CD4-positive, CD25-positive, alpha-beta regulatory T cell (primary cell): ENCODE data around the gene LIN7B. TPM values are rescaled to one million over a fixed set of nuclear protein-coding genes. Genes with fewer than 3 reads are reported as not detected.
A peak's percentile ranks its signal among the peaks of the same experiment; 100 is the strongest.

Source experiments
- ATAC-seq, 2 donors: fragments of 150-1000 bp; cut with Tn5 transposase; one replicate each; pipeline ENCODE4 v1.10.0; 2021; ENCODE audit warnings: low read depth in 2 of 2, moderate number of reproducible peaks in 2 of 2, moderate library complexity in 1 of 2
- DNase-seq, 3 donors: peaks; one replicate each; pipeline versions ENCODE4 v3.0.0 to v3.0.0-alpha.2; 2012 to 2022; ENCODE audit warnings: mixed read lengths in 1 of 3
- H3K27ac ChIP-seq: one replicate; pipeline ENCODE4 v1.7.0; 2013; ENCODE audit warnings: mild to moderate bottlenecking, low read length; ENCODE audit not compliant: insufficient read depth, poor library complexity, severe bottlenecking
- H3K27me3 ChIP-seq: one replicate; pipeline ENCODE4 v1.7.0; 2013; ENCODE audit warnings: low read length; ENCODE audit not compliant: control insufficient read depth, insufficient read depth
- H3K36me3 ChIP-seq: one replicate; pipeline ENCODE4 v1.7.0; 2013; ENCODE audit warnings: mild to moderate bottlenecking, low read length, moderate library complexity; ENCODE audit not compliant: control insufficient read depth, insufficient read depth
- H3K4me1 ChIP-seq: 2 replicates; pipeline ENCODE4 v1.7.0; 2013; ENCODE audit warnings: mild to moderate bottlenecking, low read length; ENCODE audit not compliant: insufficient read depth, control insufficient read depth, poor library complexity, severe bottlenecking
- H3K4me3 ChIP-seq: one replicate; pipeline ENCODE4 v1.7.0; 2013; ENCODE audit warnings: low read depth, mild to moderate bottlenecking, low read length, moderate library complexity
- H3K9me3 ChIP-seq, 2 experiments: 1 replicate in 1 of 2; 2 replicates in 1 of 2; pipeline ENCODE4 v1.7.0; 2013; ENCODE audit warnings: low read length in 2 of 2, mild to moderate bottlenecking in 1 of 2, moderate library complexity in 1 of 2; ENCODE audit not compliant: control insufficient read depth in 2 of 2
- H3K27ac Mint-ChIP-seq, 3 donors: one replicate each; pipeline ENCODE4 v1.8.0; 2020 to 2022; ENCODE audit warnings: mild to moderate bottlenecking in 3 of 3, mixed read lengths in 3 of 3, moderate library complexity in 2 of 3
- H3K27me3 Mint-ChIP-seq: one replicate; pipeline ENCODE4 v1.8.0; 2022; ENCODE audit warnings: mild to moderate bottlenecking, mixed read lengths
- H3K36me3 Mint-ChIP-seq: one replicate; pipeline ENCODE4 v1.8.0; 2020; ENCODE audit warnings: mixed read lengths
- H3K4me1 Mint-ChIP-seq, 4 donors: one replicate each; pipeline ENCODE4 v1.8.0; 2020 to 2022; ENCODE audit warnings: mixed read lengths in 4 of 4, mild to moderate bottlenecking in 1 of 4
- H3K4me3 Mint-ChIP-seq, 4 donors: one replicate each; pipeline ENCODE4 v1.8.0; 2020 to 2022; ENCODE audit warnings: mild to moderate bottlenecking in 4 of 4, mixed read lengths in 4 of 4, moderate library complexity in 3 of 4
- H3K9me3 Mint-ChIP-seq, 7 donors: one replicate each; pipeline ENCODE4 v1.8.0; 2020 to 2022; ENCODE audit warnings: mixed read lengths in 7 of 7, mild to moderate bottlenecking in 3 of 7, moderate library complexity in 2 of 7
- polyA plus RNA-seq, 4 donors: library from polyadenylated mRNA; unstranded; fragments of 300-500 nt; fragmentation: Illumina TruSeq; gene quantifications; one replicate each; pipeline ENCODE4 v1.2.3, GENCODE V29; 2021
- total RNA-seq: library from RNA; stranded (reverse); gene quantifications from one replicate; pipeline ENCODE4 v1.2.3, GENCODE V29; 2022

LIN7B gene
- 5.5 TPM for total RNA-seq
- polyA plus RNA-seq: 1 to 10 TPM; 2.6 to 4.4 (median 4.2) TPM

- Mint-ChIP-seq H3K9me3 (no peaks in the 10 kb centered on the region), H3K27me3 (peaks cover 8% of the 10 kb centered on the region), H3K4me3 (peak within 1 kb of the TSS; percentile 85 to 91 (median 88)), H3K27ac (peak within 1 kb of the TSS in 2 of 3 donors; percentile 62 to 92), H3K4me1 (peaks cover 5 to 41% (median 25%) of the 10 kb centered on the region in 4 donors), H3K36me3 (peaks cover 2% of the 10 kb centered on the region)
- no peaks in the 10 kb centered on the region for H3K36me3 ChIP-seq
- DNase-seq (peak; percentile 66 to 83 (median 73)), ATAC-seq (peak; percentile 61 to 63)
- peaks cover 33% of the 10 kb centered on the region for H3K4me1 ChIP-seq
- H3K27me3 ChIP-seq: no peaks in the 10 kb centered on the region
- peak within 1 kb of the TSS; percentile 23 for H3K27ac ChIP-seq
- H3K9me3 ChIP-seq: no peaks in the 10 kb centered on the region
- H3K4me3 ChIP-seq: peak within 1 kb of the TSS; percentile 60
Observed at GRCh38 chr19:49113762-49114629, at the start of gene LIN7B. Gene LIN7B, plus strand, starts transcription at chr19:49114370. Its CDS starts 35 bp downstream, at chr19:49114405.

- H3K27ac ChIP-seq: no peak within 1 kb of the TSS
- H3K36me3 ChIP-seq: no peaks in the 10 kb centered on the region
- peaks cover 6% of the 10 kb centered on the region for H3K4me1 ChIP-seq
- Mint-ChIP-seq H3K36me3 (no peaks in the 10 kb centered on the region), H3K27ac (no peak within 1 kb of the TSS), H3K4me3 (peak within 1 kb of the TSS in 1 of 4 donors; percentile 65), H3K9me3 (peaks cover 0 to 8% (median 0%) of the 10 kb centered on the region in 7 donors), H3K4me1 (peaks cover 0 to 8% (median 0%) of the 10 kb centered on the region in 4 donors), H3K27me3 (peaks cover 91% of the 10 kb centered on the region)
- H3K9me3 ChIP-seq: no peaks in the 10 kb centered on the region
- no peak within 1 kb of the TSS for H3K4me3 ChIP-seq
- ATAC-seq (no peak), DNase-seq (no peak)
- H3K27me3 ChIP-seq: peaks cover 10% of the 10 kb centered on the region
Observed at GRCh38 chr19:49064768-49065611, 49.2 kb upstream of the LIN7B start, which contains the start of gene NTF4. Gene NTF4, minus strand, starts transcription at chr19:49064818. Its CDS starts 2,821 bp downstream, at chr19:49061997.

- Histone ChIP-seq H3K9me3 (no peaks in the 10 kb centered on the region), H3K4me3 (no peak overlapping the region), H3K4me1 (peaks cover 6% of the 10 kb centered on the region), H3K36me3 (no peaks in the 10 kb centered on the region), H3K27me3 (peaks cover 10% of the 10 kb centered on the region), H3K27ac (no peak overlapping the region)
- H3K4me3 Mint-ChIP-seq: no peak overlapping the region
- H3K36me3 Mint-ChIP-seq: peaks cover 4% of the 10 kb centered on the region
- H3K9me3 Mint-ChIP-seq: peaks cover 0 to 5% (median 0%) of the 10 kb centered on the region in 7 donors
- ATAC-seq: no peak
- H3K27ac Mint-ChIP-seq: no peak overlapping the region
- H3K4me1 Mint-ChIP-seq: peaks cover 0 to 8% (median 2%) of the 10 kb centered on the region in 4 donors
- DNase-seq: no peak
- peaks cover 91% of the 10 kb centered on the region for H3K27me3 Mint-ChIP-seq
Observed at GRCh38 chr19:49065905-49066512, 48.2 kb upstream of the LIN7B start.

- Histone ChIP-seq H3K4me3 (no peak overlapping the region), H3K27me3 (peaks cover 10% of the 10 kb centered on the region), H3K27ac (no peak overlapping the region), H3K4me1 (peaks cover 6% of the 10 kb centered on the region), H3K36me3 (no peaks in the 10 kb centered on the region), H3K9me3 (no peaks in the 10 kb centered on the region)
- H3K4me3 Mint-ChIP-seq: no peak overlapping the region
- ATAC-seq (no peak), DNase-seq (no peak)
- H3K4me1 Mint-ChIP-seq: peaks cover 0 to 13% (median 2%) of the 10 kb centered on the region in 4 donors
- H3K36me3 Mint-ChIP-seq: peaks cover 4% of the 10 kb centered on the region
- H3K9me3 Mint-ChIP-seq: peaks cover 0 to 5% (median 0%) of the 10 kb centered on the region in 7 donors
- H3K27me3 Mint-ChIP-seq: peaks cover 85% of the 10 kb centered on the region
- H3K27ac Mint-ChIP-seq: no peak overlapping the region
Observed at GRCh38 chr19:49067554-49067953, 46.6 kb upstream of the LIN7B start.

- peak overlapping the region in 1 of 4 donors; percentile 45 for H3K4me3 Mint-ChIP-seq
- H3K4me3 ChIP-seq: no peak overlapping the region
- H3K9me3 Mint-ChIP-seq: peaks cover 0 to 7% (median 0%) of the 10 kb centered on the region in 7 donors
- H3K9me3 ChIP-seq: no peaks in the 10 kb centered on the region
- H3K4me1 Mint-ChIP-seq: peaks cover 0 to 22% (median 8%) of the 10 kb centered on the region in 4 donors
- no peak for DNase-seq
- no peak overlapping the region for H3K27ac Mint-ChIP-seq
- H3K36me3 ChIP-seq: no peaks in the 10 kb centered on the region
- peaks cover 6% of the 10 kb centered on the region for H3K4me1 ChIP-seq
- no peak for ATAC-seq
- peaks cover 84% of the 10 kb centered on the region for H3K27me3 Mint-ChIP-seq
- peaks cover 4% of the 10 kb centered on the region for H3K36me3 Mint-ChIP-seq
- H3K27ac ChIP-seq: no peak overlapping the region
- peaks cover 18% of the 10 kb centered on the region for H3K27me3 ChIP-seq
Observed at GRCh38 chr19:49069026-49069425, 45.1 kb upstream of the LIN7B start.

DNA sequence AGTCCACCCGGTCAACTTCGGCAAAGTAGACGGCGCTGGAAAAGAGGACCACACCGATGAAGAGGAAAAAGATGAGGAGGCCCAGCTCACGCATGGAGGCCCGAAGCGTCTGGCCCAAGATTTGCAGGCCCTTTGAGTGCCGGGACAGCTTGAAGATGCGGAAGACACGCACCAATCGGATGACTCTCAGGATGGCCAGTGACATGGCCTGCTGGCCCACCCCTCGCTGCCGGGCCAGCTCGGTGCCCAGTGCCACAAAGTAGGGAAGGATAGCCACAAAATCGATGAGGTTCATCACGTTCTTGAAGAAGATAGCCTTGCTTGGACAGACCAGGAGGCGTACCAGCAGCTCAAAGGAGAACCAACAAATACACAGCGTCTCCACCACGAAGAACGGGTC is 43.8 kb upstream of the LIN7B start:
- Histone ChIP-seq H3K27me3 (peaks cover 19% of the 10 kb centered on the region), H3K27ac (no peak overlapping the region), H3K36me3 (no peaks in the 10 kb centered on the region), H3K9me3 (no peaks in the 10 kb centered on the region), H3K4me1 (no peaks in the 10 kb centered on the region), H3K4me3 (no peak overlapping the region)
- DNase-seq (no peak), ATAC-seq (no peak)
- Mint-ChIP-seq H3K27me3 (peaks cover 87% of the 10 kb centered on the region), H3K9me3 (peaks cover 0 to 9% (median 0%) of the 10 kb centered on the region in 7 donors), H3K4me3 (peak overlapping the region in 1 of 4 donors; percentile 17), H3K36me3 (peaks cover 4% of the 10 kb centered on the region), H3K4me1 (peaks cover 0 to 22% (median 9%) of the 10 kb centered on the region in 4 donors), H3K27ac (peak overlapping the region in 1 of 3 donors; percentile 56)
